Adipose tissue (tissue), 3 donors: Measurements from ENCODE around the gene RAD1. TPM values are rescaled to one million over a fixed set of nuclear protein-coding genes. Genes with fewer than 3 reads are reported as not detected.

Experiments
- H3K27ac ChIP-seq: one replicate; pipeline ENCODE4 v1.5.1; 2013; ENCODE audit warnings: low read depth, low read length
- WGBS, 3 donors: extraction: QIAGEN DNeasy Blood & Tissue Kit; methylation state at CpG; one replicate each; pipeline ENCODE4 v1.1.7; 2013; 5-methylcytosine and 5-hydroxymethylcytosine counted together
- polyA plus RNA-seq, 3 donors: library from polyadenylated mRNA; stranded (reverse); fragments of 200-250 nt; gene quantifications; one replicate each; pipeline ENCODE4 v1.2.3, GENCODE V29; 2013
- donor health status: healthy with polysubstance abuse.
- donor health status: Bipolar disorder and iron deficiency.
- donor health status: healthy.

Gene RAD1
- polyA plus RNA-seq, 3 donors, result 6.3 to 15.7 (median 12.0) TPM

DNA sequence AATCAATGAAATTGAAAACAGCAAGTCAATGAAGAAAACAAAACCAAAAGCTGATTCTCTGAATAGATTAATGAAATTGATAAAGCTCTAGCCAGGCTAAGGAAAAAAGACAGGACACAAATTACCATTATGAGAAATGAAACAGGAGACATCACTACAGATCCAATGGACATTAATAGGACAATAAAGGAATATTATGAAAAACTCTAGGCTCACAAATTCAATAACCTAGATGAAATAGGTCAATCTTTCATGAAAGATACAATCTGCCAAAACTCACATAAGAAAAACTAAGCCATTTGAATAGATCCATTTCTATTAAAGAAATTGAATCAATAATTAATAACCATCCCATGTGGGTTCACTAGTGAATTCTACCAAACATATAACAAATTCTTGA is 39.0 kb downstream of the RAD1 start:
- H3K27ac ChIP-seq, result no peak overlapping the region

DNA sequence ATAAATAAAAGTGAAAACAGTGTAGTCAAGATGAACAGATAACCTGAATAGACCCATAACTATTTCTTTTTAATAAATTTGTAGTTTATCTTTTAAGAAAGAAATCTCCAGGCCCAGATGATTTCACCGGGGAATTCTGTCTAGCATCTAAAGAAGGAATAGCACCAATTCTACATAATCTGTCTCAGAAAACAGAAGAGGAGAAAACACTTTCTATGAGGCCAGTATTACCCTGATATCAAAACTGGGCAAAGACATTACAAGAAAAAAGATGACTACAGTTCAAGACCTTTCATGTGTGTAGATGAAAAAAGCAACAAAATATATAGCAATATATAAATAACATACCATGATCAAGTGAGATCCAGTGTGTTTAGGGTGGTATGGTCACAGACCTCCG is 44.9 kb downstream of the RAD1 start:
- H3K27ac ChIP-seq, result no peak overlapping the region
- 93 to 95% (median 94%) methylated on average over 2 of the region's 2 CpGs for WGBS, 3 donors

DNA sequence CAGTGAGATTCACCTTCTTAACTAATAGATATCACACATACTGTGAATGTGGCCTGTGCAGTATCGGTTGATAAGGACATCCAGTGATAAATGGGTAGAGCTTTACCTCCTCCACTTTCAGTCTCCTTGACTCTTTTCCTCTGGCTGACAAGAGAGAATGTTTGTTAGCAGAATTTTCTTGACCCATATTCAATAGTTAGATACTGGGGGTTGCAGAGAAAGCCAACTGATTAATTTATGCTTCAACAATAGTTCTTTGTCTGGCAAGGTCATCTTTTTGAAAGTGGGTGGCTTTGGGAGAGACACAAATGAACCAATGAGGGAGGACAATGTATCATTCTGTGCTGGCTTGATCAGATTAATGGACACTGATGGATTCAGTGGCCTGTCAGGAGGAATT is 46.0 kb downstream of the RAD1 start:
- WGBS, 3 donors, result 58 to 88% (median 88%) methylated on average over 1 of the region's 1 CpG
- no peak overlapping the region for H3K27ac ChIP-seq

DNA sequence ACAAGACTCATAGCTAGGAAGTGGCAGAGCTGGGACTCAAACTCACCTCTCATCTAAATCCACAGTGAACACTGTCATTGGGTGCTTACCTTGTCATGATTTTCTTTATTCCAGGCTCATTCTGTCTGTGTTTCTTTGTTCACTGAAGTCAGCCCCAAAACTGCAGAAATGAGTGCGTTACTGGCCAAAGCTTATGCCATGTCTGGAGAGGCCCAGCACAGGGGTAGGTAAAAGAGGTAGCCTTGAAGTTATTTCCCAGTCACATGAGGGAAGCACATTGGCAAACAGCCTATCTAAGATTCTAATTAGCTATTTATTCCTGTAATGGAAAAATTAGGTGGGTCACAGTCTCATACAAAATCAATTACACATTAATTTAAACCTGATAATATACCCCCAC is 46.5 kb downstream of the RAD1 start:
- WGBS, 3 donors, result 96 to 100% (median 96%) methylated on average over 1 of the region's 1 CpG
- no peak overlapping the region for H3K27ac ChIP-seq

DNA sequence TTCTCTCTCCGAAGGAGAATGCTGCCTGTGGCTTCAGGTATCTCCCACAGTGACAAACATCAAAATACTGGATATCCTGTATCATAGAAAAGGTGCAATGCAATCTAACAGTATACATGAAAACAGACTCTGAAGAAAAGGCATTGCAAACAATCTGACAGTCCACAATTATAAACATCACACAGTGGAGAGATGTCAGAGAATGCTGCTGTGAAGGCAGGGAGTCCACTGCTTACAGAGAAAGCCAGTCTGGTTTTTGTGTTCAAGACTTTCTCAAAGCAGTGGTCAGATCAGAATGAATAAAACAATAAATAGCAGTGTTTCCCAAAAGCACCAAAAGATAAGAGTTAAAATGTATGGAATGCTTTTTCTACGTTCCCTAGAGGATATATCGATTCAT is 47.6 kb downstream of the RAD1 start:
- no peak overlapping the region for H3K27ac ChIP-seq
- WGBS, 3 donors, result 86 to 94% (median 90%) methylated on average over 3 of the region's 3 CpGs

DNA sequence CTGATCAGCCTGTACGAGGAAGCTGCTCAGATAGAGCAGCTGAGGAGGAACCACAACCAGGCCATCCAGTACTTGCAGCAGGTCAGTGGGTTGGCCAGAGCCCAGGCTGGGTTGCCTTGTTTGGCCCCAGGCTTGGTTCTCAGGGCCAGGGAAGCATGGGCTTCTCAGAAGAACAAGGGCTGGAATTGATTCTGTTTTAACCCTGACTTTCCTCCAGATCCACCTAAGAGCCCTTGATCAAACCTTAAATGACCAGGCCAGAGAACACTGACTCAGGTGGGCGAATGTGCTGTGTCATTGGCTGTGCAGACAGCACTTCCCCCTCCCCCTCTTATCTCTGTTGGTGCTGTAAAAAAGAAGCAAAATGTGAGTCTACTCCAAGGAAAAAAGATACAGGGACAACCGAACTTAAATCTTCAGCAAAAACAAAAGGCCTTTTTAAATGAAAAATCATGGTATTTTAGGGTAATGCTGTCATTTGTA is 48.3 kb downstream of the RAD1 start:
- WGBS, 3 donors, result 77 to 79% (median 78%) methylated on average over 3 of the region's 3 CpGs
- no peak overlapping the region for H3K27ac ChIP-seq

DNA sequence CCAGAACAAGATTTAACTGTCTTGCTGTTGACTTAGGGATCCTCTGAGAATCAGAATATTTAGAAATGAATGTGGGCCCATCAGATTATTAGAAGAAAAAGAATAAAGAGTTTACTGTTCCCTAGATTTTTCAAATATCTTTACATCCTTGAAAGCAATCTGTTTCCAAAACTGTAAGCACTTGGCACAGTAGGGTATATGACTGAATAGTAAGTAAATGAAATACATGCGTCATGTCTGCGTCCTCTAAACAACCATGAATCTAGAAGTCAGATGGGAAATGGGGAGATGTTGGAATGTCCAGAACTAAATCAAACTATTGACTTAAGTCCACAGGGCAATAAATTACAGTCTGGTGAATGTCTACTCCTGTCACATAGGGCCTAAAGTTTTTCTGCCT is 50.2 kb downstream of the RAD1 start:
- H3K27ac ChIP-seq, result no peak overlapping the region
- WGBS, 3 donors, result 82 to 95% (median 88%) methylated on average over 2 of the region's 2 CpGs

DNA sequence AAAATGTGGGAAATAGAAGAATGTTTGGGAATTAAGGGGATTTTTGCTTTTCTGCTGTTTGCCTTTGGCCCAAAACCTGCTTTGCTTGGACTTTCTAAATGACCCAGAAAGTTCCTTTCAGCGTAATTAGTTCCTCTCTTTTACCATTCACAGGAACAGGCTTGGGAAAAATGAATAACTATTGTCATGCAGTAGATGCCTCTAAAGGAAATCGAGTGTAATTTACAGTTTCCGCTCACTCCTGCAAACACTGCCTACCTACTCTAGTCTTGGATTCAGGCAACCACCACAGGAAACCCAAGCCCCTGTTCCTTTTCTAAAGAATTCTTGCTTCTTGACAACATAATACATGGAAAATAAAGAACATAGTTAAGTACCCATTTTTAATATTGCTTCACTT is 51.4 kb downstream of the RAD1 start:
- WGBS, 3 donors, result 30 to 65% (median 41%) methylated on average over 3 of the region's 3 CpGs
- H3K27ac ChIP-seq, result no peak overlapping the region

DNA sequence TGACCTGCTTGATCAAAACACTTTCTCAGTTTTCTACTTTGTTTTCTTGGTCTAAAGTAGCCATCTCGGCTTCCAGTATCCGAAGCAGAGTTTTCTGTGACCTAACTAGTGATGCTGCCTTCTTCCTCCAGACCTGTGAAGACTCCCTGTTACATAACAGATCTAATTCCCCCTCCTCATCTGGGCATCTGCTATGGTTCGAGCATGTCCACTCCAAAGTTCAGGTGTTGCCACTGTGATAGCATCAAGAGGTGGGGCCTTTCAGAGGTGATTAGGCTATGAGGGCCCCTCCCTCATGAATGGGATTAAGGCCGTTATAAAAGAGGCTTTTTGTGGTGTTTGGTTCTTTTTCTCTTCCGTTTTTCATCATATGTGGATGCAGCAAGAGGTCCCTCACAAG is 56.1 kb downstream of the RAD1 start:
- H3K27ac ChIP-seq, result no peak overlapping the region
- WGBS, 3 donors, result 57 to 75% (median 66%) methylated on average over 5 of the region's 5 CpGs

DNA sequence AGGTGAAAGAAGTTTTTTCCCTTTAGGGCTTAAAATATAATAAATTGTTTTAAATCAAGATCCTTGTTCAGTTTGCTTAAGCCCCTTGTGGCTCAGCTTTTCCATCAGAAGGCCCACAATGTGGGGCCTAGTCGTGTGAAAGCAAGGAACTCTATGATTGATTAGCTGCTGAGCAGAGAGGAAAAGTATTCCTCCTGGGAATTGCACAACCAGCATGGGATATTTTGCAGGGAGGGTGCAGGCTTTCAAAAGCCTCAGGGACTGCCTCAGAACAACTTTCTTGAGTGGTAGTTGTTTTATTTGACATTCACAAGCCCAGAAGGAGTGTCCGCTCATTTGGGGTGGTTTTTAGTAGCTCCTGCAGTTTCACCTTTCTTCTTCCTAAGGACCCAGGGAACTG is 56.5 kb downstream of the RAD1 start:
- H3K27ac ChIP-seq, result no peak overlapping the region
- WGBS, 3 donors, result 55 to 73% (median 71%) methylated on average over 2 of the region's 2 CpGs

DNA sequence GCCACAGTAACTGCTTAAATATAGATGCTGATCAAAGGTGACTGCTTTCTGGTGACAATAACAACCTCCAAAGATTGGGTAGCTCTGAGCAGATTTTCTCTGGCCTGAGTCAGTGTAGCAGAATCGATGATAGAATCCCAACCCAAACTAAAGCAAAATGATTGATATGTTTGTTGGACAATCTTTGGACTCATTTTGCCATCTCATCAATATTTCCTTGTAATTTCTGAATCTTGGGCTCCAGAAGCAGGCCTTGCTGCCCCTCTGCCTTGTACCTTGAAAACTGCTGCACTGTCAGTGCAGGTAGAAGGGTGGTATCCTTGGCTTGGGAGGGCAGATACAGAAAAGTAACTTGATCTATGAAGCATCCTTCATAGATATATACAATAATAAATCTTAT is 57.4 kb downstream of the RAD1 start:
- WGBS, 3 donors, result 91 to 100% (median 92%) methylated on average over 1 of the region's 1 CpG
- no peak overlapping the region for H3K27ac ChIP-seq

DNA sequence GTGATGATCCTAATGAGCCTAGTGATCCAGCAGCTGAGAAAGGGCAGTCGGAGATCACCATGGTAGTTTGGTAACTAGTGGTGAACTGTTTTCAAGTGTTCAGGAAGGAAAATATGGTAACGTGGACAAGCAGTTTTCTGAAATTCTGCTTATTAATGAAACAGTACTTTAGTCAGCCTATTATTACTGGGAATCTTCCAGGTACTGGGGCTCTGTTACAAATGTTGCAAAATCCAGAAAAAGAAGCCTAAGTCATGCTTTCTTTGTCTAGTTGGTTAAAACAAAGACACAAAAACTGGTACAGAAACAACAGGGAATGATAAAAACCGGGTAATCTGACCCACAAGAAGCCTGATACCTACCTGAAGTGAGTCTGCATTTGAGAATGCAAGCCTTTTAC is 58.1 kb downstream of the RAD1 start:
- H3K27ac ChIP-seq, result no peak overlapping the region
- 76 to 86% (median 83%) methylated on average over 3 of the region's 3 CpGs for WGBS, 3 donors

Other genes with a start within 250 kb of the RAD1 start
- gene TTC23L, start 76.3 kb downstream of the RAD1 start, polyA plus RNA-seq, result under 1 TPM in 1 of 3 donors, not detected in 2; 0.07 TPM
- gene BRIX1, start 207 bp upstream of the RAD1 start, polyA plus RNA-seq, result 10 to 100 TPM in 2 of 3 donors, 1 to 10 TPM in 1; 7.0 to 27.2 (median 25.3) TPM
- gene DNAJC21, start 14.1 kb upstream of the RAD1 start, polyA plus RNA-seq, result 10 to 100 TPM; 21.5 to 22.5 (median 22.1) TPM
- not detected for gene AGXT2, start 132.4 kb upstream of the RAD1 start, polyA plus RNA-seq